Measurements from ENCODE around the gene KRTCAP2.
A peak's percentile ranks its signal among the peaks of the same experiment; 100 is the strongest.
"Not testable (repeated sequence)": the region's sequence is repeated elsewhere in the genome, so short reads cannot be mapped to it uniquely, and the experiment has no call there.

The KRTCAP2 gene

GRCh38 chr1:155172732-155173477 lies at the start of gene KRTCAP2:
Gene KRTCAP2 (minus strand): TSS chr1:155173304. CDS start chr1:155173224, 80 bp downstream.
- peak; percentile 93 for DNase-seq

- DNase-seq = not testable (repeated sequence)
Measured at GRCh38 chr1:155220211-155220965, 47.3 kb upstream of the KRTCAP2 start.

GRCh38 chr1:155219592-155220031 lies 46.5 kb upstream of the KRTCAP2 start:
- DNase-seq = peak; percentile 80 to 86

DNA sequence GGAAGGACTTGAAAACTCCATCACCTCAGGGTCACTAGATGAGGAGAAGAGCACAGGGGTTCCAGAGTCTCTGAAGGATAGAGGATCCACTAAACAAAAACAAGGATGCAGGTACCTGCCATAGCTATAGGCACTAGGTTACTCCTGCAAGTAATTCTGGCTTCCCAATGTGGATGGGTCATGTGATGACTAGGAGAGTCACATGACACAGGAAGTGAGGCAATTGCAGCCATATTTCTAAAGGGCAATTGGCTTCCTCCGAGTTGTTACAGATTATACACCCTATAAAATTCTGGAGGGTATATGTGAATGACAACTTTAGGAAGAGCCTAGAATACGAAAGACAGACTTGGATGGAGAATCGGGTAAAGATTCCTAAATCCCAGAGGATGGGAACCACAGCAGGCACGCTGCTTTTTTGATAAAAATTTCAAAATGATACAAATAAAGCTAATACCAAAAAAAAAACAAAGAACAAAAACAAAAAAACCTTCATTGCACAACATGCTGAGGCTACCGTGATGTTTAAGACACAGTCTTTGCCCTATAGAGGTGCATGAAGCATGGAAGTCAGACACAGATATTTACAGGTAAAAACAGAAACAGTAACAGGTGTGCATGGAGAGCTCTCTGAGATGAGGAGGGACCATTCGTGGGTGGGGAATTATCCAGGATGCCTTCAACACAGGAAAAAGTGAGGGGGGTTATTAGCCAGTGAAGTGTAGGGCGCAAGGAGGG lies 45.9 kb upstream of the KRTCAP2 start:
- DNase-seq = no peak

DNA sequence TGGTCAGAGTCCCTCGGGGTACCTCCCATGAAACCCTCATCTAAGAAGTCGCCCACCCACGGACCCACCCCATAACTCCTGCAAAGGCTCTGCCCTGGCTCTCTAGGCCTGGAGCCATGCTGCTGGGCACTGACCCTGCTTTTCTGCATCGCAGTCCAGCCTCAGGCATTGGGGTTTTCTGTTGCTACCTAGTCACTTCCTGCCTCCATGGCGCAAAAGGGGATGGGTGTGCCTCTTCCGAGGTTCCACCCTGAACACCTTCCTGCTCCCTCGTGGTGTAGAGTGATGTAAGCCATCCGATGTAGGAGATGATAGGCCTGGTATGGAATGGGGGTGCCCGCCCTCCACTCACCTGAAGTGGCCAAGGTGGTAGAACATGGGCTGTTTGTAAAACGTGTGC lies 41.6 kb upstream of the KRTCAP2 start:
- not testable (repeated sequence) for DNase-seq

GRCh38 chr1:155212051-155212440 lies 38.9 kb upstream of the KRTCAP2 start:
- not testable (repeated sequence) for DNase-seq

DNA sequence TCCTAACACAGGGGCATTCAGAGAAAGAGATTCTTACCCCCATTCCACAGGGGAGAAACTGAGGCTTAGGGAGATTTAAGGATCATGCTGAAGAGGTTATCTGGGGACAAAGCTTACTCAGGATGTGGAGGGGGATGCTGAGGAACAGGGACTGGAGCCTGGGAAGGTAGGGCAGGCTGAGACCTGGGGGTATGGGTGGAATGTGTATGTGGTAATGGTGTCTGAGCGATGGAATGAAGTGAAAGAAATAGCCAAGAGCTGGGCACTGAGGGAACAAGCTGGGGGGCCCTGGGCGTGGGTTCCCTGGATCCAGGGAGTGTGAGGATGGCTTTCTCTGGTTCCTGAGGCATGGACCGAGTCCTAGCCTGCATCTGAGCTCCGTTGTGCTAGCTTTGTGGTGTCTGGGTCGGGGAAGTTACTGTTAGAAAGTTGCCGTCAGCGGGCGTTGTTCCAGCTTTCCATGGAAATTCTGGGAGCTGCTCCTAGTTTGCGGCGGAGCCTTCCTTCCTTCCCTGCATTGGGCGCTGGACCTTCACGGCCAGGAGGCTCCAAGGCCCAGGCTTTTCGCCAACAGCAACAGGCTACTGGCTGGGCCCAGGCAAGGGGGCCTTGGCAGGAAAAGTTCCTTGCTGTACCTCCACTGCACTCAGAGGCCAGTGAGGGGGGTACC lies 38.4 kb upstream of the KRTCAP2 start:
- not testable (repeated sequence) for DNase-seq

- peak; percentile 40 to 42 for DNase-seq
Measured at GRCh38 chr1:155210314-155211104, 37.4 kb upstream of the KRTCAP2 start.

- DNase-seq = no peak
Measured at GRCh38 chr1:155209312-155209721, 36.2 kb upstream of the KRTCAP2 start.

GRCh38 chr1:155208541-155209311 lies 35.6 kb upstream of the KRTCAP2 start, which contains the start of gene MTX1:
Gene MTX1 (plus strand): TSS chr1:155208695. CDS start chr1:155208805, 110 bp downstream.
- DNase-seq = peak; percentile 63 to 67

DNA sequence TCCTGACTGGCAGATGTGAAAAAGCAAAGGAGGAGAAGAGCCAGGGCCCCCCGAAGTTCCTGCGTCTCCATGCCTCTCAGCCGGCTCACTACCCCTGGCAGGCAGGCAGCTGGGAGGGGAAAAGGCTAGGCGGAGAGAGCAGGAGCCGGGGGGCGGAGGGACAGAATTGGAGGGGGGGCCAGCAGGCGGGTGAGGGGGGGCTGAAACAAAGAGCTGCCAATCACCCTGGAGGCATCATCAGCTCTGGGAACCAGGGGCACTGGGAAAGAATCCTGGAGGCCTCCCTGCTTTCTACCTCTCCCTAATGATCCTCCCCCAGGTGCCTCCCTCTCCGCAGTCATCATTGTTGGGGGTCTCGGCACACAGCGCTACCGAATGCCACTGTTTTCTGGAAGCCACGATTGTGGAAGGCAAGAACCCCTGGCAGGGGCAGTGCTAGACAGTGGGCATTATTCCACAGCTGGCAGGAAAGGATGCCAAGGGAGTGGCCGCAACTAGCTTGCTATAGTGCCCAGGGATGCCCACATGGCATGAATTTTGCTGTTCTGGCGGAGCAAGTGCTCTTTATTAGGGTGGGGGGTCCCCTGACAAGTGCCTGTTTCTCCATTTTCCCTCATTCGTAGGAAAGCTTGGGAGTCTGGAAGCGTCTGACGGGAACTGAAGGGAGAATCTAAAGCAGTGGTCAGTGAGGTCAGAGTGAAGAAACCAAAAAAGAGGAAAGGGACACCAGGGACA lies 34.9 kb upstream of the KRTCAP2 start, which contains the start of gene THBS3:
Gene THBS3, minus strand, starts transcription at position 92 of the 735 bp plus-strand sequence. Its CDS starts 21 bp downstream, at position 71.
- DNase-seq = no peak

DNA sequence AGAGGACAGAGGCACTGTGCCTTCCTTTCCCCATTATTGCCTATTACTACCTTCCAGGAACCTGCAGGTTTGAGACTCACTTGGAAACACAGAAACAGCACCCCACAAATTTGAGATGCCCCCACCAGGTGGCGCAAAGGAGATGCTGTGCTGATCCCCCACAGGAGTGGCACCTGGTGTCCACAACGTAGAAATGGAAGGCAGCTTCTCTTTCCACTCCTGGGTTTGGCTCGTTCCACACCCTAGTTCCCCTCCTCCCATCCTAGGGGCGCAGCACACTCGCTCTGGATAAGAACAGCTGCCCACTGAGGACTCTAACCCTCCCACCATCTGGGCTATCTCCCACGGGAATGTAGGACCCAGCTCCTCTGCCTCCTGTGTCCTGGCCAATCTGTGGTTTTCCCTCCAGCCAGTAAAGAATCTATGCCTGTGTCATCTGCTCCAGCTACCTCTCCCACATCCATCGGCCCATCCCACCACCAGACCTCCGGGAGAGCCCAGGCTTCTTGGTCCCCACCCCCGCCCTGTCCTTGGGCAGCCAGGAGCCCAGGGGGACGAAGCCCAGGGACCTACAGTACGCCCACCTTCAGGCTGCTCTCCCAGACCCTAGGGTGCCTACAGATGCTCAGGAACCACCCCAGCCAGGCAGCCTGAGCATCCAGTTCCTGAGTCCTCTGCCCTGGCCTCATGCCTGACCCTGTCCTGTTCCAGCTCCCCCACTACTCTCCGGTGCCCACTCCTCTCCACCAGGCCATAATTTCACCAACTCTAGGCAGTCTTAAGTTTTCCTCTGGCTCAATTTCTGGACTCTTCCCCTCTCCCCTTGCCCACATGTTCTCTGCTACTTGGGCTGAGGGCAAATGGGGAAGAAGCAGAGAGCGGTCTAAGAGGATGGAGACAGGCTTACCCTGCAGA lies 34.0 kb upstream of the KRTCAP2 start:
- peak; percentile 70 to 77 for DNase-seq

GRCh38 chr1:155205969-155206593 lies 33.0 kb upstream of the KRTCAP2 start:
- no peak for DNase-seq

DNA sequence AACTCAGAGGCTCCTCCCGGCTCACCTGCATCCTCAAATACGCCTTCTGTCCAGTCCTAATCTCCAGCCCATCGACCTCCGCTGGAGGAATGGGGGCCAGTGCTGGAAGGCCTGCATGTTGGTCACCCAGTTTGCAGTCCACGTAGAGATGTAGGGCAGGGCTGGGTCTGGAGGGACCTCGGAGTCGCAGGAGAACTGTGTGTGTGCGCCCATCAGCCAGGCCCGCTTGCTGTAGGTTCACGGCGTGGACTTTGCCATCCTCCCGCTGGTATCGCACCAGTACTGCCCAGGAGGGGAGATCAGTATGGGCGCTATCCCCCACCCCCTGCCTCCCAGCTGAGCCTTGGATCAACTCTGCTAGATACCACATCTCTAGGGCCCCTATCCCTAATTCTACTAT lies 31.9 kb upstream of the KRTCAP2 start:
- no peak for DNase-seq

DNA sequence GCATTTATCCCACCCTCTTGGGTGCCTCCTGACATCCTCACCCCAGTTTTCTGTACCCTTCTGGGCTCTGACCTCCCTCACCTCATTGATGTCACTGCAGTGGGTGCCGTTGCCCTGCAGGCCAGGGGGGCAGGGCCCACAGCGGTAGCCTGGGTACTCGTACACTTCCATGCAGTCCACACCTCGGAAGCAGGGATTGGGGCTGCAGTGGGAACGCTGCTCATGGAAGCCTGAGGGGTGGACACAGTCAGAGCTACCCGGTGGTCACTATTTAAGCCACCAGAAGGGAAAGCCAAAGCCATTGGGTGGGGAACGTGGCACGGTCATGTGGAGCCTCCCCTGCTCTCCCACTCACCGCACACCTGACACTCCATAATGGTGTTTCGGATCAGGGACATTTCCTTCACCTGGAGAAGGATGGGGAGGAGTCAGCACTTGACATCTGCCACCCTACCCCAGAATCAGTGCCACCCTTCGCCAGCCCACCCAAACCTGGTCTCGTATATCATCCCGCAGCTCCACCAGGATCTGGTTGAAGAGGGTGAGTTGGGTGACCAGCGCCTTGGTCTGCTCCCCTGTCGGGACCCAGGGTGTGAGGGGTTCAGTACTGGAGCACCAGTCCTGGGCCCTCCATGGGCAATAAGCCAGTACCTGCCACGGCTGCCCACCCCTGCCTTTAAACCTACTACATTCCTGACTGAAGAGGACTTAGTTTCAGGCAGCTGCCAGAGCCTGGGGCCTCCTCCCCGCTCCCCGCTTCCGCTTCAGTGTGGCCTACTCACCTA lies 29.8 kb upstream of the KRTCAP2 start:
- no peak for DNase-seq

GRCh38 chr1:155202198-155202597 lies 29.1 kb upstream of the KRTCAP2 start:
- no peak for DNase-seq

DNA sequence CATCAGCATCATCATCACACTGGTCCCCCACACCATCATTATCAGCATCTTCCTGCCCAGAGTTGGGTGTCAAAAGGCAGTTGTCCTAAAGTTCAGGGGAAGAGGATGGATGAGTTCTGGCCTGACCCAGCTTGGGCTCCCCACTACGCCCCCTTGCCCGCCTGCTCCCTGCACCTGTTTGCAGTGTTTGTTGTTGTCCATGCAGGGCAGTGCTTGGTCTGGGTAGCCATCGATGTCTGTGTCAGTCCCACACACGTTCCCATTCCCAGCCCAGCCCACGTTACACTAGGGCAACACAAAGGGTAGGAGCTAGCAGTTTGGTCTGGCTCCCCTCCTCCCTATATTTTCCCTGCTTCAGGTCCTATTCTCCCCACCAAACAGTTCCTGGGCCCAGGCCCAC lies 27.8 kb upstream of the KRTCAP2 start:
- DNase-seq = no peak

- DNase-seq = no peak
Measured at GRCh38 chr1:155199792-155200191, 26.7 kb upstream of the KRTCAP2 start.

All from AML-193 (cell line).